ENCODE data around the gene IKZF5. TPM values are rescaled to one million over a fixed set of nuclear protein-coding genes. Genes with fewer than 3 reads are reported as not detected.
A peak's percentile ranks its signal among the peaks of the same experiment; 100 is the strongest.

IKZF5 gene
- total RNA-seq (10 to 100 TPM; 81.8 to 87.1 TPM), total RNA-seq (14.3 to 132 (median 43.0) reads per million in 172 experiments)
- polyA plus RNA-seq (2013, experiment 1 of 2), result 21.1 TPM
- 29.9 TPM for polyA plus RNA-seq (2013, experiment 2 of 2)

DNA sequence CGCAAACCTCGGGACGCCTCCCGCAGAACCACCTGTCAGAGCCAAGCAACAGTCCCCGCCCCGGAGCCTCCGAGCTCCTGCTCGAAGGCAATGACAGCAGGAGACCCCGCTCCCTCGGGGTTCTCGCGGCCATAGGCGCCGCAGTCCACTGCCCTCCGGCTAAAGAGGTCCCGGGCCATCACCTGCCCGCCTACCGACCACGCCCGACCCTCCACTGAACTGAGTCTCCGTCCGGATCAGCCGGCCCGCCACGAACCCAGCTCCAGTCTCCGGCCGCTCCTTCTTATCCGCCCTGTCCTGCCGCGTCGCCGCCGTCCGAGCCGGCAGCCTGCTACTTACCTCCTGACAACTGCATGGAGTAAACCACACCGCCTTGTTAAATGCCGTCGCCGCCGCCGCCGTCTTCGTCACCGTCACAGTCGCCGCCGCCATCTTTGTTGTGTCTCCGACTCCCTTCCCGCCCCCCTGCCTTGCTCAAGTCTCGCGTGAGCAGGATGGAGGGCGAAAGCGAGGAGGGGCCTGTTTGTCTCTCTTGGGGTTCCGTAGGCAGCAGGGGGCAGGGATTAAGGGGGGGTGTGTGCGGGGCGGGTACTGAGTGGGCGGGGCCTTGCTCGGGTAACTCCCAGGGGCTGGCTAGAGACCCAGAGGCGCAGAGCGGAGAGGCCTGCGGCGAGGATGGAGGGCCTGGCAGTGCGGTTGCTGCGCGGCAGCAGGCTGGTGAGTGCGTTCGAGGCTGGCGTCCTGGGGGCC, at the start of gene IKZF5, which contains the start of gene ACADSB:
IKZF5 (minus strand) TSS at position 441 of the 750 bp plus-strand sequence. CDS start 10,170 bp downstream, outside the sequence.
ACADSB (plus strand) TSS at position 652 of the 750 bp plus-strand sequence; CDS start at position 676, 24 bp downstream.
- peak within 1 kb of the TSS; percentile 95 for H3K27ac Mint-ChIP-seq
- H3K4me1 ChIP-seq (ENCODE audit: insufficient read depth, low read length), result peaks cover 22% of the 10 kb centered on the region
- POLR2A ChIA-PET, result interaction anchor here (0.7 to 5.9 kb wide), 16 partner anchors 10 to 1908 kb away, joined by 3 to 74 read pairs (median 8); partner anchors contain the start of genes BUB3, C10orf88, FAM24B and PLEKHA1

DNA sequence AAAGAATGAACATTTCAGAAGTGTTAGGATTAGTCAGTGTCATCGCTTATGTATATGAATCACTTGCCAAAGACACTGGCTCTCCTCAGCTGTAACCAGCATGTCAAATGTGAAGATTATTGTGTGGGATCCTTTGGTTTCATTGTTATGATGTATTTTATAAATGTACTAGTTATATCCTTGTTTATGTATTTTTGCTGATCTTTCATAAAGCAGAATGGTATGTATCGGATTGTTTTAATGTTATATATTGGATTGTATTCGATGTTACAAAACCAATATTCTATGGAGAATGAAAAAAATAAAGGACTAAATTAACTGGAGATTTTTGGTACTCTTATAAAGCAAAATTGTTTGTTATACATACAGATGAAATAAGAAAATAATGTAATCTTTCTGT, 49.4 kb upstream of the IKZF5 start:
- DNase-seq, result no peak
- Mint-ChIP-seq H3K36me3 (ENCODE audit: low read depth) (peaks cover 31% of the 10 kb centered on the region), H3K27ac (no peak overlapping the region), H3K9me3 (no peaks in the 10 kb centered on the region), H3K4me3 (no peak overlapping the region), H3K4me1 (ENCODE audit: low read depth) (no peaks in the 10 kb centered on the region), H3K27me3 (peaks cover 3% of the 10 kb centered on the region)
- intact Hi-C loops (cut with DNase I, micrococcal nuclease), result no loop called here
- Histone ChIP-seq H3K27me3 (ENCODE audit: control insufficient read depth in 1 of 2, insufficient read depth in 2 of 2, low read length in 2 of 2) (no peaks in the 10 kb centered on the region), H3K4me3 (ENCODE audit: low read length) (no peak overlapping the region), H3K27ac (ENCODE audit: low read depth in 1 of 2, low read length in 2 of 2) (no peak overlapping the region), H3K9me3 (ENCODE audit: control insufficient read depth in 1 of 2, insufficient read depth in 1 of 2, low read length in 2 of 2) (no peaks in the 10 kb centered on the region), H3K4me1 (ENCODE audit: insufficient read depth, low read length) (no peaks in the 10 kb centered on the region), H3K36me3 (ENCODE audit: insufficient read depth, low read length) (peaks cover 12% of the 10 kb centered on the region)
- POLR2A ChIA-PET, result no interaction called here
- CTCF ChIA-PET, result no interaction called here
- TF ChIP-seq, protein P1, sequence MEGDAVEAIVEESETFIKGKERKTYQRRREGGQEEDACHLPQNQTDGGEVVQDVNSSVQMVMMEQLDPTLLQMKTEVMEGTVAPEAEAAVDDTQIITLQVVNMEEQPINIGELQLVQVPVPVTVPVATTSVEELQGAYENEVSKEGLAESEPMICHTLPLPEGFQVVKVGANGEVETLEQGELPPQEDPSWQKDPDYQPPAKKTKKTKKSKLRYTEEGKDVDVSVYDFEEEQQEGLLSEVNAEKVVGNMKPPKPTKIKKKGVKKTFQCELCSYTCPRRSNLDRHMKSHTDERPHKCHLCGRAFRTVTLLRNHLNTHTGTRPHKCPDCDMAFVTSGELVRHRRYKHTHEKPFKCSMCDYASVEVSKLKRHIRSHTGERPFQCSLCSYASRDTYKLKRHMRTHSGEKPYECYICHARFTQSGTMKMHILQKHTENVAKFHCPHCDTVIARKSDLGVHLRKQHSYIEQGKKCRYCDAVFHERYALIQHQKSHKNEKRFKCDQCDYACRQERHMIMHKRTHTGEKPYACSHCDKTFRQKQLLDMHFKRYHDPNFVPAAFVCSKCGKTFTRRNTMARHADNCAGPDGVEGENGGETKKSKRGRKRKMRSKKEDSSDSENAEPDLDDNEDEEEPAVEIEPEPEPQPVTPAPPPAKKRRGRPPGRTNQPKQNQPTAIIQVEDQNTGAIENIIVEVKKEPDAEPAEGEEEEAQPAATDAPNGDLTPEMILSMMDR (IDR thresholded peaks at IDR 0.05), result no peak
- ATAC-seq (ENCODE audit: poor library complexity), result no peak

More for the DNA sequence above, at the start of gene IKZF5, which contains the start of gene ACADSB:
- Mint-ChIP-seq H3K4me1 (ENCODE audit: low read depth) (peaks cover 69% of the 10 kb centered on the region), H3K36me3 (ENCODE audit: low read depth) (peaks cover 31% of the 10 kb centered on the region), H3K27me3 (no peaks in the 10 kb centered on the region), H3K4me3 (peak within 1 kb of the TSS; percentile 97), H3K9me3 (no peaks in the 10 kb centered on the region)
- Histone ChIP-seq H3K27me3 (ENCODE audit: control insufficient read depth in 1 of 2, insufficient read depth in 2 of 2, low read length in 2 of 2) (no peaks in the 10 kb centered on the region), H3K27ac (ENCODE audit: low read depth in 1 of 2, low read length in 2 of 2) (peak within 1 kb of the TSS; percentile 94 to 99), H3K9me3 (ENCODE audit: control insufficient read depth in 1 of 2, insufficient read depth in 1 of 2, low read length in 2 of 2) (no peaks in the 10 kb centered on the region), H3K4me3 (ENCODE audit: low read length) (peak within 1 kb of the TSS; percentile 91), H3K36me3 (ENCODE audit: insufficient read depth, low read length) (peaks cover 12% of the 10 kb centered on the region)
- CTCF ChIA-PET, result interaction anchor here (3.9 kb wide), 1 partner anchor 28 kb away, joined by 27 read pairs; the partner anchor contains the start of gene PSTK
- DNase-seq (peak; percentile 93 to 99 (median 94)), ATAC-seq (ENCODE audit: poor library complexity) (peak; percentile 86)
- TF ChIP-seq, protein P1 (IDR thresholded peaks at IDR 0.05), result no peak
- intact Hi-C loops (cut with DNase I, micrococcal nuclease), result loop anchor here (1.0 to 10.0 kb wide), 9 partner anchors 28 to 1909 kb away; partner anchors contain the start of genes BUB3 (in 2 of the 2), FAM24B (in 2 of the 2), PSTK (in 2 of the 2) and ATE1 (in 1 of the 2)

DNA sequence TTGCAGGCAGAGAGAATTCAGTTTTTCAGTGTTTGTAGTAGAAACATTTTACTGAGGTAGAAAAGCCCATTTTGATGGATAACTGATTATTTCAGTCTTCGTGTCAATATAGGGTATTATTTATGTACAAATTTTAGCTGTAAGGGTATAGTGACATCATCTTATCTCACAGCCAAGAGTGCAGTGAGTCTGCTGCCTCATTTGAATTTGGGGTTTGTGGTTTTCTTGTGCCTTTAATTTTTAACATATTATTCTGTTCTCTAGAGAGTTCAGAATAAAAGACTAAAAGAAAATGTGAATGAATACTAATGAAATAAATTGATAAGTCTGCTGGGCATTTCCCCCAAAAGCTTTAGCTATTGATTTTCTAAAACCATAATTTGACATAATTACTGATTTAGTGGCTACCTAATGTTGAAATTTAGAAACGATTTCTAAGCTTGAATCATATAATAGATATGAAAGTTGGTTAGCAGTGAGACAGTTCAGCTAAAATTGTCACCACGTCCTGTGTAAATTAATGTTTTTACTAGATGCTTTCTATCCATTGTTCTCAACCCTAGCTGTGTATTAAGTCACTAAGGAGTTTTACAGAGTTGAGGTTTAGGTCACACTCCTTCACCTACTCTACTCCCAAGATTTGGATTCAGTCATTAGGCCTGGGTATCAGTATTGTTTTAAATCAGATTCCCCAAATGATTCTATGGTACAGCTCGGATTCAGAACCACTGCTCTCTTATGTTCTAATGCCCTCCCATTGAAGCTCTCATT, 37.6 kb upstream of the IKZF5 start:
- intact Hi-C loops (cut with DNase I, micrococcal nuclease), result no loop called here
- H3K27ac ChIP-seq (ENCODE audit: low read depth in 1 of 2, low read length in 2 of 2), result no peak overlapping the region
- H3K27me3 Mint-ChIP-seq, result no peaks in the 10 kb centered on the region
- H3K4me1 ChIP-seq (ENCODE audit: insufficient read depth, low read length), result no peaks in the 10 kb centered on the region
- DNase-seq (no peak), ATAC-seq (ENCODE audit: poor library complexity) (no peak)
- H3K9me3 Mint-ChIP-seq, result no peaks in the 10 kb centered on the region
- POLR2A ChIA-PET, result no interaction called here
- TF ChIP-seq, protein P1 (IDR thresholded peaks at IDR 0.05), result no peak
- H3K27ac Mint-ChIP-seq, result no peak overlapping the region
- no peaks in the 10 kb centered on the region for H3K9me3 ChIP-seq (ENCODE audit: control insufficient read depth in 1 of 2, insufficient read depth in 1 of 2, low read length in 2 of 2)
- H3K27me3 ChIP-seq (ENCODE audit: control insufficient read depth in 1 of 2, insufficient read depth in 2 of 2, low read length in 2 of 2), result no peaks in the 10 kb centered on the region
- H3K36me3 ChIP-seq (ENCODE audit: insufficient read depth, low read length), result peaks cover 39% of the 10 kb centered on the region
- no peaks in the 10 kb centered on the region for H3K4me1 Mint-ChIP-seq (ENCODE audit: low read depth)
- peaks cover 77% of the 10 kb centered on the region for H3K36me3 Mint-ChIP-seq (ENCODE audit: low read depth)
- CTCF ChIA-PET, result interaction anchor here (1.1 to 1.9 kb wide), 2 partner anchors 66 to 87 kb away, joined by 3 to 6 read pairs; partner anchors contain the start of gene PSTK
- no peak overlapping the region for H3K4me3 Mint-ChIP-seq
- no peak overlapping the region for H3K4me3 ChIP-seq (ENCODE audit: low read length)
